ENCODE data around the gene RAMP3.

The RAMP3 gene

GRCh38 chr7:45171946-45172345 lies 14.4 kb downstream of the RAMP3 start:
- DNase-seq (ENCODE audit: low read depth, low spot score): no peak
- TF ChIP-seq, protein P1, sequence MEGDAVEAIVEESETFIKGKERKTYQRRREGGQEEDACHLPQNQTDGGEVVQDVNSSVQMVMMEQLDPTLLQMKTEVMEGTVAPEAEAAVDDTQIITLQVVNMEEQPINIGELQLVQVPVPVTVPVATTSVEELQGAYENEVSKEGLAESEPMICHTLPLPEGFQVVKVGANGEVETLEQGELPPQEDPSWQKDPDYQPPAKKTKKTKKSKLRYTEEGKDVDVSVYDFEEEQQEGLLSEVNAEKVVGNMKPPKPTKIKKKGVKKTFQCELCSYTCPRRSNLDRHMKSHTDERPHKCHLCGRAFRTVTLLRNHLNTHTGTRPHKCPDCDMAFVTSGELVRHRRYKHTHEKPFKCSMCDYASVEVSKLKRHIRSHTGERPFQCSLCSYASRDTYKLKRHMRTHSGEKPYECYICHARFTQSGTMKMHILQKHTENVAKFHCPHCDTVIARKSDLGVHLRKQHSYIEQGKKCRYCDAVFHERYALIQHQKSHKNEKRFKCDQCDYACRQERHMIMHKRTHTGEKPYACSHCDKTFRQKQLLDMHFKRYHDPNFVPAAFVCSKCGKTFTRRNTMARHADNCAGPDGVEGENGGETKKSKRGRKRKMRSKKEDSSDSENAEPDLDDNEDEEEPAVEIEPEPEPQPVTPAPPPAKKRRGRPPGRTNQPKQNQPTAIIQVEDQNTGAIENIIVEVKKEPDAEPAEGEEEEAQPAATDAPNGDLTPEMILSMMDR (IDR thresholded peaks at IDR 0.05; ENCODE audit: insufficient read depth, low read length, missing control alignments): no peak
- POLR2A ChIA-PET: no interaction called here
- H3K4me3 ChIP-seq (ENCODE audit: low read depth, low read length): no peak overlapping the region
- CTCF ChIA-PET: interaction anchor here (1.0 kb wide), 1 partner anchor 18 kb away, joined by 3 read pairs; no protein-coding TSS in a partner anchor

- no peak overlapping the region for H3K4me3 ChIP-seq (ENCODE audit: low read depth, low read length)
- CTCF ChIA-PET: no interaction called here
- POLR2A ChIA-PET: no interaction called here
- TF ChIP-seq, protein P1 (IDR thresholded peaks at IDR 0.05; ENCODE audit: insufficient read depth, low read length, missing control alignments): no peak
- DNase-seq (ENCODE audit: low read depth, low spot score): no peak
Measured at GRCh38 chr7:45173596-45174327, 16.2 kb downstream of the RAMP3 start.

DNA sequence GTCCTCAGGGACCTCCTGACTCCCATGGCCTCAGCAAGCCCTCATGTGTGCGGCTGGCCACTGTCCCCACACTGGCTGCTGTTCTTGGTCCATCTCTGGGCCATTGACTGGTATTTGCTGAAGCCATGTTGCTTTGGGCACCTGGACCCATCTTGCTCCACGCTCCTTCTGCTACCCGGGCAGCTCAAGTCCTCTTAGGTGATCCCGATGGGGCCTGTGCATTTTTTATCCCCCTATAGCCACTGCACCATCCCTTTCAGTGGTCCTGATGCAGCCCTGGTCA lies 16.7 kb downstream of the RAMP3 start:
- POLR2A ChIA-PET: no interaction called here
- TF ChIP-seq, protein P1 (IDR thresholded peaks at IDR 0.05; ENCODE audit: insufficient read depth, low read length, missing control alignments): no peak
- no peak for DNase-seq (ENCODE audit: low read depth, low spot score)
- CTCF ChIA-PET: no interaction called here
- no peak overlapping the region for H3K4me3 ChIP-seq (ENCODE audit: low read depth, low read length)

- H3K4me3 ChIP-seq (ENCODE audit: low read depth, low read length): no peak overlapping the region
- POLR2A ChIA-PET: no interaction called here
- TF ChIP-seq, protein P1 (IDR thresholded peaks at IDR 0.05; ENCODE audit: insufficient read depth, low read length, missing control alignments): no peak
- no peak for DNase-seq (ENCODE audit: low read depth, low spot score)
- CTCF ChIA-PET: no interaction called here
Measured at GRCh38 chr7:45174966-45175765, 17.6 kb downstream of the RAMP3 start.

DNA sequence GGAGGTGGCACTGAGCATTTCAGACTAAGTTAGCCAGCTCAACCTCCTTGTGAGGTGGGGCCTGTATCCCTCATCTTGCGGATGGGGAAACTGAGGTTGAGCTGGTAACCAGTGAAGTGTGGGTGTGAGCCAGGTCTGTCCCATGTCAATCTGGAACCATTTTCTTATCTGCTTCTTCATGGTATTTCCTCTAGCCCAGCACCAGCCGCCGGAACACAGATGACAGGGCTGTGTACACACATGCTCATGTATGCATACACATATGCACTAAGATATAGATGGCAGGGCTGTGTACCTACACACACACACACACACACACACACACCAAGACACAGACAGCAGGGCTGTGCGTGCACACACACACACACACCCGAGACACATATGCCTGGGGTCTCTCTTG lies 18.5 kb downstream of the RAMP3 start:
- DNase-seq (ENCODE audit: low read depth, low spot score): no peak
- ChIA-PET POLR2A (no interaction called here), CTCF (no interaction called here)
- no peak overlapping the region for H3K4me3 ChIP-seq (ENCODE audit: low read depth, low read length)
- TF ChIP-seq, protein P1 (IDR thresholded peaks at IDR 0.05; ENCODE audit: insufficient read depth, low read length, missing control alignments): no peak

- ChIA-PET POLR2A (no interaction called here), CTCF (no interaction called here)
- TF ChIP-seq, protein P1 (IDR thresholded peaks at IDR 0.05; ENCODE audit: insufficient read depth, low read length, missing control alignments): no peak
- H3K4me3 ChIP-seq (ENCODE audit: low read depth, low read length): no peak overlapping the region
- no peak for DNase-seq (ENCODE audit: low read depth, low spot score)
Measured at GRCh38 chr7:45176886-45177731, 19.5 kb downstream of the RAMP3 start.
